IMR-90 (cell line): ENCODE measurements around the gene OSBPL8. TPM values are rescaled to one million over a fixed set of nuclear protein-coding genes. Genes with fewer than 3 reads are reported as not detected.

Experiments used
- ATAC-seq: fragments of 200-7000 bp; cut with Tn5 transposase; 2 replicates; pipeline ENCODE4 v1.9.1; 2020; ENCODE audit warnings: low read depth, mild to moderate bottlenecking, moderate library complexity
- BruUV-seq: library from RNA; stranded (reverse); fragments of 400-500 nt; replicated peaks from 2 replicates; lab custom pipeline; 2021; lab: Mats Ljungman, UMichigan
- CTCF ChIA-PET: fragments of 300-600 bp; formaldehyde crosslinking; extraction: SDS; loops from one replicate; lab custom pipeline; 2021; ENCODE audit warnings: antibody characterized with exemption; lab: Yijun Ruan, JAX
- POLR2A ChIA-PET: fragments of 300-600 bp; sonication (Branson Sonifier 250); formaldehyde crosslinking; loops from one replicate; lab custom pipeline; 2022; ENCODE audit warnings: antibody characterized with exemption; ENCODE audit not compliant: unreplicated experiment; lab: Charles Lee
- DNase-seq: peaks from one replicate; pipeline ENCODE4 v3.0.0; 2013
- H2AFZ ChIP-seq: replicated peaks from 2 replicates; pipeline ENCODE3; 2013; ENCODE audit warnings: low read length, mild to moderate bottlenecking; ENCODE audit not compliant: poor library complexity
- H2AK5ac ChIP-seq: 2 replicates; pipeline ENCODE4 v1.6.1; 2013; ENCODE audit warnings: low read depth, low read length, inconsistent platforms
- H2AK9ac ChIP-seq: replicated peaks from 2 replicates; pipeline ENCODE3; 2013; ENCODE audit warnings: mild to moderate bottlenecking, low read depth, low read length, moderate library complexity; ENCODE audit not compliant: poor library complexity
- H2BK120ac ChIP-seq: 2 replicates; pipeline ENCODE4 v1.6.1; 2013; ENCODE audit warnings: low read depth, low read length, inconsistent platforms
- H2BK15ac ChIP-seq: 3 replicates; pipeline ENCODE4 v1.6.1; 2013; ENCODE audit warnings: low read depth, low read length, inconsistent platforms
- H2BK20ac ChIP-seq: 2 replicates; pipeline ENCODE4 v1.6.1; 2013; ENCODE audit warnings: low read depth, mild to moderate bottlenecking, inconsistent platforms, low read length, moderate library complexity
- H2BK5ac ChIP-seq: 2 replicates; pipeline ENCODE4 v1.6.1; 2013; ENCODE audit warnings: mild to moderate bottlenecking, low read depth, low read length, inconsistent platforms; ENCODE audit not compliant: poor library complexity, severe bottlenecking
- H3K14ac ChIP-seq: replicated peaks from 2 replicates; pipeline ENCODE4 v1.6.1; 2013; ENCODE audit warnings: low read depth, low read length, inconsistent platforms
- H3K18ac ChIP-seq: 2 replicates; pipeline ENCODE4 v1.6.1; 2013; ENCODE audit warnings: low read depth, low read length, control low read depth
- H3K23ac ChIP-seq: 2 replicates; pipeline ENCODE4 v1.6.1; 2013; ENCODE audit warnings: low read depth, low read length, inconsistent platforms
- H3K27ac ChIP-seq: 2 replicates; pipeline ENCODE4 v1.5.1; 2013; ENCODE audit warnings: mild to moderate bottlenecking, control low read depth, low read length; ENCODE audit not compliant: insufficient read depth
- H3K27me3 ChIP-seq: 2 replicates; pipeline ENCODE4 v1.6.1; 2013; ENCODE audit warnings: low read length; ENCODE audit not compliant: control insufficient read depth, insufficient read depth
- H3K36me3 ChIP-seq: 2 replicates; pipeline ENCODE4 v1.6.1; 2013; ENCODE audit warnings: low read length, mixed read lengths; ENCODE audit not compliant: control insufficient read depth, insufficient read depth
- H3K4ac ChIP-seq: 2 replicates; pipeline ENCODE4 v1.6.1; 2013; ENCODE audit warnings: low read depth, low read length, inconsistent platforms
- H3K4me1 ChIP-seq: 2 replicates; pipeline ENCODE4 v1.6.1; 2013; ENCODE audit warnings: low read length, mixed read lengths; ENCODE audit not compliant: control insufficient read depth, insufficient read depth
- H3K4me2 ChIP-seq: 2 replicates; pipeline ENCODE4 v1.6.1; 2013; ENCODE audit warnings: low read depth, mild to moderate bottlenecking, control low read depth, low read length, moderate library complexity
- H3K4me3 ChIP-seq: 2 replicates; pipeline ENCODE4 v1.5.1; 2013; ENCODE audit warnings: low read depth, mild to moderate bottlenecking, control low read depth, low read length, moderate library complexity; ENCODE audit not compliant: insufficient read depth
- H3K56ac ChIP-seq: 2 replicates; pipeline ENCODE4 v1.6.1; 2013; ENCODE audit warnings: low read length, inconsistent platforms; ENCODE audit not compliant: insufficient read depth; ENCODE audit errors: extremely low read depth
- H3K79me1 ChIP-seq, 2 experiments: 2 replicates each; pipeline ENCODE4 v1.6.1; 2013; ENCODE audit warnings: low read length in 2 of 2, inconsistent platforms in 1 of 2, low read depth in 1 of 2
- H3K9ac ChIP-seq: 2 replicates; pipeline ENCODE4 v1.6.1; 2013; ENCODE audit warnings: low read depth, low read length, control low read depth
- H3K9me1 ChIP-seq: 2 replicates; pipeline ENCODE4 v1.6.1; 2013; ENCODE audit warnings: low read length, inconsistent platforms; ENCODE audit not compliant: insufficient read depth
- H3K9me3 ChIP-seq: 2 replicates; pipeline ENCODE4 v1.6.1; 2013; ENCODE audit warnings: low read length; ENCODE audit not compliant: control insufficient read depth, insufficient read depth
- H4K20me1 ChIP-seq: 2 replicates; pipeline ENCODE4 v1.6.1; 2013; ENCODE audit warnings: low read length, inconsistent platforms; ENCODE audit not compliant: insufficient read depth
- H4K5ac ChIP-seq: 2 replicates; pipeline ENCODE4 v1.6.1; 2013; ENCODE audit warnings: mild to moderate bottlenecking, low read depth, low read length, control low read depth
- H4K8ac ChIP-seq, 2 experiments: 2 replicates each; pipeline ENCODE4 v1.6.1; 2013; ENCODE audit warnings: low read depth in 2 of 2, low read length in 2 of 2, control low read depth in 1 of 2, inconsistent platforms in 1 of 2
- H4K91ac ChIP-seq: 2 replicates; pipeline ENCODE4 v1.6.1; 2013; ENCODE audit warnings: low read depth, low read length, inconsistent platforms; ENCODE audit not compliant: insufficient read depth
- BHLHE40 ChIP-seq: fragments of 150-350 bp; IDR thresholded peaks from 2 replicates; pipeline ENCODE4 v1.6.1; 2016; ENCODE audit warnings: mild to moderate bottlenecking, low read depth, low read length
- CTCF ChIP-seq: conservative IDR thresholded peaks from 2 replicates; pipeline ENCODE4 v1.5.1; 2012; ENCODE audit warnings: mild to moderate bottlenecking, low read depth, low read length, improper control_type of control experiment
- FOS ChIP-seq: fragments of 150-350 bp; IDR thresholded peaks from 2 replicates; pipeline ENCODE4 v1.6.1; 2016; ENCODE audit warnings: low read depth, low read length
- MAFK ChIP-seq: IDR thresholded peaks from 2 replicates; pipeline ENCODE4 v1.6.1; 2012; ENCODE audit warnings: low read depth, low read length, improper control_type of control experiment
- RAD21 ChIP-seq: IDR thresholded peaks from 2 replicates; pipeline ENCODE4 v1.6.1; 2012; ENCODE audit warnings: low read length, improper control_type of control experiment
- RCOR1 ChIP-seq: IDR thresholded peaks from 2 replicates; pipeline ENCODE4 v1.6.1; 2012; ENCODE audit warnings: mild to moderate bottlenecking, low read length, improper control_type of control experiment; ENCODE audit not compliant: insufficient replicate concordance
- SMC3 ChIP-seq: fragments of 150-350 bp; IDR thresholded peaks from 2 replicates; pipeline ENCODE4 v1.6.1; 2016; ENCODE audit warnings: low read depth, mild to moderate bottlenecking, antibody characterized with exemption, low read length, moderate library complexity
- WGBS, 2 experiments: methylation state at CpG; one replicate each; pipeline versions ENCODE4 v1.1.5 to v1.1.7; 2013; ENCODE audit warnings: missing lambda C conversion rate in 2 of 2; ENCODE audit not compliant: insufficient read length in 1 of 2; ENCODE audit errors: extremely low coverage in 2 of 2; 5-methylcytosine and 5-hydroxymethylcytosine counted together
- dilution Hi-C: fragments of 300-500 bp; cut with HindIII; formaldehyde crosslinking; loops from one replicate; pipeline ENCODE4 v1.14.3; 2018; ENCODE audit warnings: low sequenced_read_pairs; ENCODE audit not compliant: unreplicated experiment
- in situ Hi-C: fragments of 300-500 bp; cut with MboI; formaldehyde crosslinking; loops from 3 replicates; pipeline ENCODE4 v1.14.3; 2019; ENCODE audit warnings: low sequenced_read_pairs, inconsistent platforms, mixed read lengths
- intact Hi-C: fragments of 100-400 bp; cut with micrococcal nuclease; formaldehyde crosslinking; loops from 2 replicates; pipeline ENCODE4 v1.10.0; 2022
- polyA plus RNA-seq, 3 experiments: library from polyadenylated mRNA; depleted of rRNA; stranded (reverse); fragments of >200 nt; gene quantifications; 2 replicates each; pipeline ENCODE4 v1.2.3, GENCODE V29; 2012; ENCODE audit warnings: low replicate concordance in 1 of 3
- total RNA-seq: library from RNA; depleted of rRNA; stranded (reverse); fragments of >200 nt; gene quantifications from 2 replicates; pipeline ENCODE4 v1.2.3, GENCODE V29; 2012

The OSBPL8 gene
- total and polyA plus RNA-seq, 2 of the 4 experiments (the other 2 are of a cell fraction), result 17.8 to 24.2 TPM

- Histone ChIP-seq H2BK5ac (peak overlapping the region; percentile 36), H3K18ac (no peak overlapping the region; the same call in 1 of the 2 replicates), H3K9ac (no peak overlapping the region), H3K14ac (no peak overlapping the region), H3K23ac (no peak overlapping the region), H4K8ac (no peak overlapping the region), H2BK120ac (no peak overlapping the region), H3K4ac (no peak overlapping the region; the same call in 1 of the 2 replicates), H3K36me3 (peaks cover 2% of the 10 kb centered on the region; the same call in 1 of the 2 replicates), H2AK9ac (no peak overlapping the region), H3K9me1 (peaks cover 3% of the 10 kb centered on the region; the same call in 1 of the 2 replicates), H3K4me2 (no peak overlapping the region), H3K4me3 (no peak overlapping the region), H4K20me1 (peaks cover 11% of the 10 kb centered on the region; the same call in 1 of the 2 replicates), H4K91ac (no peak overlapping the region), H3K27me3 (no peaks in the 10 kb centered on the region), H2BK20ac (peak overlapping the region; percentile 11; the same call in 1 of the 2 replicates), H3K27ac (no peak overlapping the region), H3K79me1 (peaks cover 6 to 41% of the 10 kb centered on the region in 2 experiments; a peak in 3 of 4 replicates), H3K4me1 (peaks cover 3% of the 10 kb centered on the region; the same call in 1 of the 2 replicates), H3K9me3 (no peaks in the 10 kb centered on the region), H3K56ac (no peak overlapping the region), H2AK5ac (no peak overlapping the region), H2BK15ac (0 out of 3 replicates have a peak overlapping the region, but pooled peaks have one; percentile 30), H2AFZ (no peak overlapping the region), H4K5ac (no peak overlapping the region)
- WGBS, 2 experiments, result no CpG with 5 or more reads among the region's 1 CpG
- ATAC-seq (no peak), DNase-seq (no peak)
- in situ Hi-C loops, result no loop called here
- intact Hi-C loops, result no loop called here
- BruUV-seq, result no TSS peak
- dilution Hi-C loops, result no loop called here
- TF ChIP-seq RCOR1 (no peak), BHLHE40 (no peak), CTCF (no peak), FOS (no peak), SMC3 (no peak), MAFK (no peak), RAD21 (no peak)
- CTCF ChIA-PET, result no interaction called here
- POLR2A ChIA-PET, result no interaction called here
Observed at GRCh38 chr12:76449016-76449415, 110.6 kb downstream of the OSBPL8 start.
